ENCODE measurements around the gene CCR9. TPM values are rescaled to one million over a fixed set of nuclear protein-coding genes. Genes with fewer than 3 reads are reported as not detected.
A peak's percentile ranks its signal among the peaks of the same experiment; 100 is the strongest.

Gene CCR9
- total RNA-seq, 4 donors from 2014 or later, result 0.14 to 1.3 TPM; not detected in 2

DNA sequence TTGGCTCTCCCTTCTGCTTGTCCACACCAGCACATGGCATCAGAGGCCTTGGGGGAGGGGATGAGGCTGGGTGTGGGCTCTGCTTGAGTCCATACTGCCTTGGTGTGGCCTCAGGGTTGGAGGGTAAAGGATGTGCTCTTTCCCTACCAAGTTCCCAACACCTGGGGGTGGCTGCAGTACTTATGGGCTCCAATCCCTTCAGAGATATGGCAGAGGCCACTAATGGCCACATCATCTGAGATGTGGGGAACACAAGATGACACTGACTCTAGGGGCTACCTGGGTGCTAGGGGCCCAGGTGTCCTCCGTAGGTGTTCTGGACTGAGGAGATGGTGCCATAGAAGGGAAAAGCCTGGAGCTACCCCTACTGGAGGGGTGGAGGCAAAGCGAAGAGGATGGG is 63.8 kb downstream of the CCR9 start:
- Histone ChIP-seq H3K4me3 (no peak overlapping the region), H3K36me3 (peaks cover 0 to 58% (median 20%) of the 10 kb centered on the region in 4 donors), H3K27me3 (no peaks in the 10 kb centered on the region), H3K9me3 (no peaks in the 10 kb centered on the region), H3K4me1 (peaks cover 0 to 12% (median 3%) of the 10 kb centered on the region in 4 donors), H3K27ac (peak overlapping the region; percentile 38 to 56 (median 52))
- TF ChIP-seq POLR2AphosphoS5 (IDR thresholded peaks at IDR 0.05) (no peak), POLR2A (IDR thresholded peaks at IDR 0.05) (no peak), EP300 (IDR thresholded peaks at IDR 0.05; ENCODE audit: low read depth) (no peak)
- TF ChIP-seq, protein P1, sequence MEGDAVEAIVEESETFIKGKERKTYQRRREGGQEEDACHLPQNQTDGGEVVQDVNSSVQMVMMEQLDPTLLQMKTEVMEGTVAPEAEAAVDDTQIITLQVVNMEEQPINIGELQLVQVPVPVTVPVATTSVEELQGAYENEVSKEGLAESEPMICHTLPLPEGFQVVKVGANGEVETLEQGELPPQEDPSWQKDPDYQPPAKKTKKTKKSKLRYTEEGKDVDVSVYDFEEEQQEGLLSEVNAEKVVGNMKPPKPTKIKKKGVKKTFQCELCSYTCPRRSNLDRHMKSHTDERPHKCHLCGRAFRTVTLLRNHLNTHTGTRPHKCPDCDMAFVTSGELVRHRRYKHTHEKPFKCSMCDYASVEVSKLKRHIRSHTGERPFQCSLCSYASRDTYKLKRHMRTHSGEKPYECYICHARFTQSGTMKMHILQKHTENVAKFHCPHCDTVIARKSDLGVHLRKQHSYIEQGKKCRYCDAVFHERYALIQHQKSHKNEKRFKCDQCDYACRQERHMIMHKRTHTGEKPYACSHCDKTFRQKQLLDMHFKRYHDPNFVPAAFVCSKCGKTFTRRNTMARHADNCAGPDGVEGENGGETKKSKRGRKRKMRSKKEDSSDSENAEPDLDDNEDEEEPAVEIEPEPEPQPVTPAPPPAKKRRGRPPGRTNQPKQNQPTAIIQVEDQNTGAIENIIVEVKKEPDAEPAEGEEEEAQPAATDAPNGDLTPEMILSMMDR (IDR thresholded peaks at IDR 0.05), result no peak
- in situ Hi-C loops (cut with MboI; ENCODE audit: low pct_ligation_motif_present in 1 of 4, low pct_unique_long_range_greater_than_20kb in 1 of 4, low sequenced_read_pairs in 3 of 4), result no loop called here
- no peak for DNase-seq
- WGBS, 2 donors (ENCODE audit: low coverage in 1 of 2), result 94% methylated on average over 2 of the region's 2 CpGs; no CpG with 5 or more reads in 1 of the 2 donors
- intact Hi-C loops (cut with DNase I; ENCODE audit: low total_unique reads), result no loop called here

DNA sequence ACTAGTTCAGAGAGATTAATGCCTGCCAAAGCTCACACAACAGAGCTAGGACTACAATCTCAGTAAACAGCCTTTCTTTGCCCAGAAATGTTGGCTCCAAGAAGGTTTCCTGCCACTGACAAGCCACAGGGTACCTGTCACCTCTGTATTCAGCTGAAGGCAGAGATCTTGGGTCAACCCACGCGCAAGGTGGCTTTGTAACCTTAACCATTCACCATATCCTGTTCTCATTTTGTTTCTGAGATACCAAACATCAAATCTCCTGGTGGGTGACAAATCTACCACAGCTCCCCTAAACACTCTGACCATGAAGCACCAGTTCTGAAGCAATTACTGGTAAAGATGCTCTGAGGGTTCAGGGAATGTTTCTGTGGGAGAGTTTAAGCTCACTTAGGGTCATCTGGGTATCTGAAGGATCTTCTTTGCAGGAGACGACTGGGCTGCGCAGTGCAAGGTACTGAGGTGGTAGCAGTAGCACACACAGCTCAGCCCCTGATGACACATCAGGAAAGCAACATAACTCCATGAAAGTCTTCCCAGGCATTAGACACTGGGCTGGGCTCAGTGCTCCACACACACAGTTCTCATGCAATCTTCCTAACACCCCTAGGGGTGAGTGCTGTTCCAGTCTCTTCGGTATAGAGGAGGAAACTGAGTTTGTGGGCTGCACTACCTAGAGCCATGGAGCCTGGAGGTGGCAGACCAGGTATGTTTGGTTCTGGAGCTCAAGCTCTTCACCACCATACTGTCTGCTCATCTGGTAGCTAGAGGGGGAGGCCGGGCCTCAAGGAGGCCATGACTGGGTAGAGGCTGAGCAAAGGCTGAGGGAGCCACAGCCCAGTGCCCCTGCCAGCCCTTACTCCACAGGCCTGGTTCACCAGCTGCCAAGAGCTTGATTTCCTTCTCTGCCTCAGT is 64.6 kb downstream of the CCR9 start:
- TF ChIP-seq EP300 (IDR thresholded peaks at IDR 0.05; ENCODE audit: low read depth) (no peak), POLR2A (IDR thresholded peaks at IDR 0.05) (no peak), POLR2AphosphoS5 (IDR thresholded peaks at IDR 0.05) (no peak)
- TF ChIP-seq, protein P1 (IDR thresholded peaks at IDR 0.05), result no peak
- no peaks in the 10 kb centered on the region for H3K27me3 ChIP-seq
- H3K36me3 ChIP-seq, result peaks cover 0 to 66% (median 20%) of the 10 kb centered on the region in 4 donors
- H3K4me3 ChIP-seq, result no peak overlapping the region
- H3K4me1 ChIP-seq, result peaks cover 0 to 12% (median 3%) of the 10 kb centered on the region in 4 donors
- intact Hi-C loops (cut with DNase I; ENCODE audit: low total_unique reads), result no loop called here
- H3K9me3 ChIP-seq, result no peaks in the 10 kb centered on the region
- in situ Hi-C loops (cut with MboI; ENCODE audit: low pct_ligation_motif_present in 1 of 4, low pct_unique_long_range_greater_than_20kb in 1 of 4, low sequenced_read_pairs in 3 of 4), result no loop called here
- H3K27ac ChIP-seq, result peak overlapping the region; percentile 51 to 65 (median 55)
- DNase-seq, result no peak
- WGBS, 2 donors (ENCODE audit: low coverage in 1 of 2), result 82 to 83% methylated on average over 1 to 6 of the region's 6 CpGs

DNA sequence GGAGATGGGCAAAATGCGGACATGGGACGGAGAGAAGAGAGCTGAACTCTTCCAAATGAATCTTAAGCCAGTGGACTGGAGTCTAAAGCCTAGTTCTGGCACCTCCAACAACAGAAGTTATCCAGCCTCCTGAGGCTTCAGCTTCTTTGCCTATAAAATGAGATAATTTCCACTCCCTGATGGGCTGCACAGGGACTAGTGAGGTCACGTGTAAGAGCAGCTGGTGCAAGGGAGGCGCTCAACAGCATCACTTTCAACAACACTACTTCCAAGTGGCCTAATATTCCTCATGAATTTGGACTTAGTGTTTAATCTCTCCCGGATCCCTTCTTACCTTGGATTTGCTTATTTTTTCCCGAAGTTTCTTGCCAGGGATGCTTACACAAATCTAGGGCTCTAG is 65.6 kb downstream of the CCR9 start:
- TF ChIP-seq EP300 (IDR thresholded peaks at IDR 0.05; ENCODE audit: low read depth), result no peak
- TF ChIP-seq POLR2A (IDR thresholded peaks at IDR 0.05), result no peak
- TF ChIP-seq, protein P1 (IDR thresholded peaks at IDR 0.05), result no peak
- TF ChIP-seq POLR2AphosphoS5 (IDR thresholded peaks at IDR 0.05), result no peak
- Histone ChIP-seq H3K4me3 (no peak overlapping the region), H3K27me3 (no peaks in the 10 kb centered on the region), H3K27ac (peak overlapping the region in 1 of 4 donors; percentile 65), H3K36me3 (peaks cover 0 to 69% (median 23%) of the 10 kb centered on the region in 4 donors), H3K9me3 (no peaks in the 10 kb centered on the region), H3K4me1 (peaks cover 0 to 12% (median 3%) of the 10 kb centered on the region in 4 donors)
- 90 to 92% methylated on average over 5 to 6 of the region's 6 CpGs for WGBS, 2 donors (ENCODE audit: low coverage in 1 of 2)
- no peak for DNase-seq
- intact Hi-C loops (cut with DNase I; ENCODE audit: low total_unique reads) (no loop called here), in situ Hi-C loops (cut with MboI; ENCODE audit: low pct_ligation_motif_present in 1 of 4, low pct_unique_long_range_greater_than_20kb in 1 of 4, low sequenced_read_pairs in 3 of 4) (no loop called here)

DNA sequence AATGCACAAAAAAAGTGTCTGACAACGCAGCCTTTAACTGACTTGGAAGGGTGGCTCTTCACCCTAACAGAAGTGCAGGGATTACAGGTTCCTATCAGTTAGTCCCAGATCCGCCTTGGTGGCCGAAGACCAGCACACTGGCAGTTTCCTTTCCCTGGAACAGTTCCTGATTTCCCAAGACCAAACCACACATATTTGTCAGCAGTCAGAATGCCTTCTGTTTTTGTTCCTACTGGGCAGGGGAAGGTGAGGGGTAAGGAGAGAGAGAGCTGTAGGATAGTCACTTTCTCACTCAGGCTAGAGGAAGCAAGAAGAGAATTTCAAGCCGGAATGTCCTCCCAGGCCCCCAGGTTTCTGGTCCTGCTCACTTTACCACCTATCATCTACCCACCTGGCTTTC is 66.1 kb downstream of the CCR9 start:
- no peak for TF ChIP-seq EP300 (IDR thresholded peaks at IDR 0.05; ENCODE audit: low read depth)
- TF ChIP-seq, protein P1 (IDR thresholded peaks at IDR 0.05), result no peak
- TF ChIP-seq POLR2AphosphoS5 (IDR thresholded peaks at IDR 0.05), result no peak
- no peak for TF ChIP-seq POLR2A (IDR thresholded peaks at IDR 0.05)
- Histone ChIP-seq H3K36me3 (peaks cover 0 to 64% (median 26%) of the 10 kb centered on the region in 4 donors), H3K4me1 (peaks cover 0 to 12% (median 3%) of the 10 kb centered on the region in 4 donors), H3K27me3 (no peaks in the 10 kb centered on the region), H3K27ac (no peak overlapping the region), H3K9me3 (no peaks in the 10 kb centered on the region), H3K4me3 (no peak overlapping the region)
- no peak for DNase-seq
- in situ Hi-C loops (cut with MboI; ENCODE audit: low pct_ligation_motif_present in 1 of 4, low pct_unique_long_range_greater_than_20kb in 1 of 4, low sequenced_read_pairs in 3 of 4) (no loop called here), intact Hi-C loops (cut with DNase I; ENCODE audit: low total_unique reads) (no loop called here)
- 86 to 100% methylated on average over 4 of the region's 4 CpGs for WGBS, 2 donors (ENCODE audit: low coverage in 1 of 2)

All from transverse colon (tissue), 4 donors.